ENCODE results near the gene THRAP3.

THRAP3 gene

GRCh38 chr1:36323636-36324352 is 99.6 kb downstream of the THRAP3 start, which contains the start of gene EVA1B:
Gene EVA1B (minus strand): TSS chr1:36323645. CDS start chr1:36323037, 608 bp downstream.
- DNase-seq (ENCODE audit: low spot score) = peak; percentile 83

- no peak for DNase-seq (ENCODE audit: low spot score)
Observed at GRCh38 chr1:36324353-36324703, 100.1 kb downstream of the THRAP3 start.

- DNase-seq (ENCODE audit: low spot score) = peak; percentile 82
Observed at GRCh38 chr1:36326499-36326898, 102.3 kb downstream of the THRAP3 start.

GRCh38 chr1:36327421-36328087 is 103.3 kb downstream of the THRAP3 start:
- DNase-seq (ENCODE audit: low spot score) = peak; percentile 63

GRCh38 chr1:36328088-36328480 is 103.8 kb downstream of the THRAP3 start:
- no peak for DNase-seq (ENCODE audit: low spot score)

GRCh38 chr1:36328713-36329112 is 104.5 kb downstream of the THRAP3 start:
- DNase-seq (ENCODE audit: low spot score) = peak; percentile 38

- DNase-seq (ENCODE audit: low spot score) = no peak
Observed at GRCh38 chr1:36329817-36330216, 105.6 kb downstream of the THRAP3 start.

- no peak for DNase-seq (ENCODE audit: low spot score)
Observed at GRCh38 chr1:36330940-36331339, 106.7 kb downstream of the THRAP3 start.

GRCh38 chr1:36337830-36338229 is 113.6 kb downstream of the THRAP3 start:
- DNase-seq (ENCODE audit: low spot score) = no peak

GRCh38 chr1:36339215-36339614 is 115.0 kb downstream of the THRAP3 start:
- no peak for DNase-seq (ENCODE audit: low spot score)

GRCh38 chr1:36339615-36340014 is 115.4 kb downstream of the THRAP3 start:
- no peak for DNase-seq (ENCODE audit: low spot score)

- DNase-seq (ENCODE audit: low spot score) = no peak
Observed at GRCh38 chr1:36341626-36342320, 117.5 kb downstream of the THRAP3 start.

GRCh38 chr1:36342426-36343185 is 118.4 kb downstream of the THRAP3 start:
- peak; percentile 94 for DNase-seq (ENCODE audit: low spot score)

- DNase-seq (ENCODE audit: low spot score) = no peak
Observed at GRCh38 chr1:36343651-36344394, 119.6 kb downstream of the THRAP3 start.

GRCh38 chr1:36344395-36344680 is 120.1 kb downstream of the THRAP3 start:
- DNase-seq (ENCODE audit: low spot score) = no peak

GRCh38 chr1:36345353-36345752 is 121.1 kb downstream of the THRAP3 start:
- no peak for DNase-seq (ENCODE audit: low spot score)

- no peak for DNase-seq (ENCODE audit: low spot score)
Observed at GRCh38 chr1:36346741-36347370, 122.6 kb downstream of the THRAP3 start.

GRCh38 chr1:36349241-36349671 is 125.0 kb downstream of the THRAP3 start:
- peak; percentile 52 for DNase-seq (ENCODE audit: low spot score)

GRCh38 chr1:36349839-36350238 is 125.6 kb downstream of the THRAP3 start:
- DNase-seq (ENCODE audit: low spot score) = no peak

GRCh38 chr1:36350659-36351226 is 126.5 kb downstream of the THRAP3 start:
- peak; percentile 93 for DNase-seq (ENCODE audit: low spot score)
